RWPE1 (cell line): ENCODE results near the gene TSPAN32.
A peak's percentile ranks its signal among the peaks of the same experiment; 100 is the strongest.

Experiments used
- CTCF ChIA-PET: fragments of 350-600 bp; sonication (Branson Sonifier 250); formaldehyde crosslinking; extraction: SDS; loops from one replicate; lab custom pipeline; 2021; lab: Yijun Ruan, JAX
- POLR2A ChIA-PET: fragments of 400-600 bp; formaldehyde crosslinking; extraction: SDS; loops from one replicate; lab custom pipeline; 2020; ENCODE audit warnings: antibody characterized with exemption; ENCODE audit not compliant: low non-redundant PET; lab: Yijun Ruan, JAX
- DNase-seq: peaks from one replicate; pipeline ENCODE4 v3.0.0; 2012; ENCODE audit warnings: low spot score
- H3K27ac ChIP-seq: fragments of 450-650 bp; 2 replicates; pipeline ENCODE4 v1.5.1; 2017
- CTCF ChIP-seq: fragments of 450-650 bp; conservative IDR thresholded peaks from 2 replicates; pipeline ENCODE4 v1.5.1; 2017; ENCODE audit warnings: low read depth, mild to moderate bottlenecking

TSPAN32 gene

GRCh38 chr11:2263071-2263565, 38.7 kb upstream of the TSPAN32 start:
- POLR2A ChIA-PET = no interaction called here
- no peak for TF ChIP-seq CTCF
- no peak overlapping the region for H3K27ac ChIP-seq
- no peak for DNase-seq
- CTCF ChIA-PET = interaction anchor here (0.8 kb wide), 1 partner anchor 36 kb away, joined by 3 read pairs; no protein-coding TSS in a partner anchor

GRCh38 chr11:2263724-2264360, 38.0 kb upstream of the TSPAN32 start:
- no peak for DNase-seq
- ChIA-PET POLR2A (no interaction called here), CTCF (interaction anchor here (0.8 kb wide), 1 partner anchor 36 kb away, joined by 3 read pairs; no protein-coding TSS in a partner anchor)
- no peak for TF ChIP-seq CTCF
- no peak overlapping the region for H3K27ac ChIP-seq

- no peak overlapping the region for H3K27ac ChIP-seq
- no peak for TF ChIP-seq CTCF
- ChIA-PET POLR2A (no interaction called here), CTCF (no interaction called here)
- no peak for DNase-seq
Observed at GRCh38 chr11:2264366-2265053, 37.3 kb upstream of the TSPAN32 start.

GRCh38 chr11:2265396-2265795, 36.4 kb upstream of the TSPAN32 start:
- peak overlapping the region; percentile 27 for H3K27ac ChIP-seq
- no peak for DNase-seq
- TF ChIP-seq CTCF = no peak
- CTCF ChIA-PET = no interaction called here
- POLR2A ChIA-PET = no interaction called here

- TF ChIP-seq CTCF = no peak
- CTCF ChIA-PET = no interaction called here
- H3K27ac ChIP-seq = peak overlapping the region; percentile 27
- POLR2A ChIA-PET = no interaction called here
- no peak for DNase-seq
Observed at GRCh38 chr11:2265854-2266585, 35.8 kb upstream of the TSPAN32 start.

- no peak for DNase-seq
- 0 out of 2 replicates have a peak overlapping the region, but pooled peaks have one; percentile 10 for H3K27ac ChIP-seq
- ChIA-PET CTCF (interaction anchor here (0.6 to 1.1 kb wide), 3 partner anchors 51 to 220 kb away, joined by 3 to 10 read pairs (median 3); no protein-coding TSS in a partner anchor), POLR2A (no interaction called here)
- TF ChIP-seq CTCF = no peak
Observed at GRCh38 chr11:2266586-2267305, 35.1 kb upstream of the TSPAN32 start.
